ENCODE data around the gene SNX9.
A peak's percentile ranks its signal among the peaks of the same experiment; 100 is the strongest.

SNX9 gene

GRCh38 chr6:157778719-157779118 lies 44.3 kb upstream of the SNX9 start:
- Mint-ChIP-seq H3K4me1 (peaks cover 11% of the 10 kb centered on the region), H3K36me3 (ENCODE audit: low read depth) (peaks cover 3% of the 10 kb centered on the region), H3K9me3 (peaks cover 35% of the 10 kb centered on the region), H3K27me3 (ENCODE audit: low read depth, poor library complexity) (peaks cover 16% of the 10 kb centered on the region), H3K4me3 (no peak overlapping the region), H3K27ac (no peak overlapping the region)
- no peak for TF ChIP-seq CTCF (IDR thresholded peaks at IDR 0.05)
- no peak for DNase-seq

- TF ChIP-seq CTCF (IDR thresholded peaks at IDR 0.05) = no peak
- DNase-seq = no peak
- Mint-ChIP-seq H3K27ac (no peak overlapping the region), H3K4me1 (no peaks in the 10 kb centered on the region), H3K9me3 (peaks cover 23% of the 10 kb centered on the region), H3K36me3 (ENCODE audit: low read depth) (no peaks in the 10 kb centered on the region), H3K27me3 (ENCODE audit: low read depth, poor library complexity) (peaks cover 15% of the 10 kb centered on the region), H3K4me3 (no peak overlapping the region)
Measured at GRCh38 chr6:157779705-157780604, 43.1 kb upstream of the SNX9 start.

GRCh38 chr6:157785636-157786035 lies 37.4 kb upstream of the SNX9 start:
- Mint-ChIP-seq H3K4me1 (no peaks in the 10 kb centered on the region), H3K27me3 (ENCODE audit: low read depth, poor library complexity) (peaks cover 7% of the 10 kb centered on the region), H3K4me3 (no peak overlapping the region), H3K27ac (no peak overlapping the region), H3K9me3 (peaks cover 18% of the 10 kb centered on the region), H3K36me3 (ENCODE audit: low read depth) (no peaks in the 10 kb centered on the region)
- TF ChIP-seq CTCF (IDR thresholded peaks at IDR 0.05) = no peak
- no peak for DNase-seq

DNA sequence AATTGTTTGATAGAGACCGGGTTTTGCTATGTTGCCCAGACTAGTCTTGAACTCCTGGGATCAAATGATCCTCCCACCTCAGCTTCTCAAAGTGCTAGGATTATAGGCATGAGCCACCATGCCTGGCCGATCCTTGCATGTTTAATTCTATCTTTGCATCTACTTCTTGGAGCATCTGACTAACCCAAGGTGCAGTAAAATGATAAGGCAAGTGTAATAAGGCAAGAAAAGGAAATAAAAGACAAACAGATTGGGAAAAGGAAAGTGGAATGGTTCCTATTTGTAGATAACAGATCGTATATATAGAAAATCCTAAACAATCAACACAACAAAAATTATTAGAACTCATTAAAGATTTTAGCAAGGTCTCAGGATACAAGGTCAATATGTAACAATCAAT lies 36.8 kb upstream of the SNX9 start:
- Mint-ChIP-seq H3K4me1 (no peaks in the 10 kb centered on the region), H3K4me3 (no peak overlapping the region), H3K27ac (no peak overlapping the region), H3K9me3 (peaks cover 17% of the 10 kb centered on the region), H3K27me3 (ENCODE audit: low read depth, poor library complexity) (peaks cover 7% of the 10 kb centered on the region), H3K36me3 (ENCODE audit: low read depth) (no peaks in the 10 kb centered on the region)
- no peak for TF ChIP-seq CTCF (IDR thresholded peaks at IDR 0.05)
- no peak for DNase-seq

GRCh38 chr6:157787080-157787479 lies 36.0 kb upstream of the SNX9 start:
- no peaks in the 10 kb centered on the region for H3K36me3 Mint-ChIP-seq (ENCODE audit: low read depth)
- H3K9me3 Mint-ChIP-seq = peaks cover 8% of the 10 kb centered on the region
- no peaks in the 10 kb centered on the region for H3K4me1 Mint-ChIP-seq
- peaks cover 7% of the 10 kb centered on the region for H3K27me3 Mint-ChIP-seq (ENCODE audit: low read depth, poor library complexity)
- peak overlapping the region; percentile 66 for H3K27ac Mint-ChIP-seq
- H3K4me3 Mint-ChIP-seq = no peak overlapping the region
- TF ChIP-seq CTCF (IDR thresholded peaks at IDR 0.05) = no peak
- DNase-seq = no peak

GRCh38 chr6:157788180-157788579 lies 34.9 kb upstream of the SNX9 start:
- TF ChIP-seq CTCF (IDR thresholded peaks at IDR 0.05) = no peak
- Mint-ChIP-seq H3K27me3 (ENCODE audit: low read depth, poor library complexity) (peaks cover 7% of the 10 kb centered on the region), H3K4me1 (no peaks in the 10 kb centered on the region), H3K36me3 (ENCODE audit: low read depth) (no peaks in the 10 kb centered on the region), H3K9me3 (peaks cover 1% of the 10 kb centered on the region), H3K27ac (no peak overlapping the region), H3K4me3 (no peak overlapping the region)
- DNase-seq = no peak
